EL (cell line): ENCODE data around the gene SUSD1.
"Not testable (repeated sequence)": the region's sequence is repeated elsewhere in the genome, so short reads cannot be mapped to it uniquely, and the experiment has no call there.

Source experiments
- DNase-seq: peaks from one replicate; pipeline ENCODE4 v3.0.0-alpha.2; 2016

SUSD1 gene

GRCh38 chr9:112174965-112175795 lies at the start of gene SUSD1:
TSS of gene SUSD1 (minus strand) at chr9:112175297. CDS start at chr9:112175235, 62 bp downstream.
- DNase-seq: peak; percentile 31

- DNase-seq: peak; percentile 76
Observed at GRCh38 chr9:112224401-112225289, 49.5 kb upstream of the SUSD1 start.

DNA sequence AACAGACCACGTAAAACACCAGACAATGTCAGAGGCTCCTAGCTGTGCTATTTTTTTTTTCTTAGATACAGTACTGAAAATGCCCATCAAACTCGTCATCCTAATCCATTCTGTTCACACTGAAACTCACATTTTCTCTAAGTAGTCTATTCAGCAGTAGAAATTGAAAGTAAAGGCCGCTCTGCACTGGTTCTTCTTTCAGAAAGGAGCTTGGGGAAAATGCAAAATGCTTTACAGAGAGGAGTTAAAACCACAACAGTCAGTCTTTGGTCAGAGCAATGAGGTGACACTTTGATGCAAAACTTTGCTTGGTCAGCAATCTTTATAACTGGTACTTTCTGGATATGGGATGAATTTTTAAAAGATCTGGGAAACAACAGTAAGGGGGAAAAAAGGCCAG lies 43.8 kb upstream of the SUSD1 start:
- DNase-seq: no peak

DNA sequence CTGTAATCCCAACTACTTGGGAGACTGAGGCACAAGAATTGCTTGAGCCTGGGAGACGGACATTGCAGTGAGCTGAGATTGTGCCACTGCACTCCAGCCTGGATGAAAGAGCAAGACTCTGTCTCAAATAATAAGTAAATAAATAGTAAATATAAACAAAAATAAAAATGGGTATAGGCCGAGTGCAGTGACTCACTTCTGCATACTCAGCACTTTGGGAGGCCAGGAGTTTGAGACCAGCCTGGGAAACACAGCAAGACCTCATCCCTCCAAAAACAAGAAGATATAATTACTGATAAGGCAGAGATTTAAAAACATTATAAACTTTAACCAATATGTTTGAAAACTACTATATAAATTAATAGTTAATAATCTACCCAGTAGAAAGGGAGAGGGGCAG lies 37.8 kb upstream of the SUSD1 start:
- DNase-seq: no peak

- DNase-seq: no peak
Observed at GRCh38 chr9:112207451-112207850, 32.4 kb upstream of the SUSD1 start.

DNA sequence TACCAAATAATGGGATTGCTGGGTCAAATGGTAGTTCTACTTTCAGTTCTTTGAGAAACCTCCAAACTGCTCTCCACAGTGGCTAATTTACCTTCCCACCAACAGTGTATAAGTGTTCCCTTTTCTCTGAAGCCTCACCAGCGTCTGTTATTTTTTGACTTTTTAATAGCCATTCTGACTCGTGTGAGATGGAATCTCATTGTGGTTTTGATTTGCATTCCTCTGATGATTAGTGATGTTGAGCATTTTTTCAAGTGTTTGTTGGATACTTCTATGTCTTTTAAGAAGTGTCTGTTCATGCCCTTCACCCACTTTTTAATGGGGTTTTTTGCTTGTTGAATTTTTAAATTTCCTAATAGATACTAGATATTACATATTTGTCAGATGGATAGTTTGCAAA lies 28.4 kb upstream of the SUSD1 start:
- DNase-seq: peak; percentile 78

DNA sequence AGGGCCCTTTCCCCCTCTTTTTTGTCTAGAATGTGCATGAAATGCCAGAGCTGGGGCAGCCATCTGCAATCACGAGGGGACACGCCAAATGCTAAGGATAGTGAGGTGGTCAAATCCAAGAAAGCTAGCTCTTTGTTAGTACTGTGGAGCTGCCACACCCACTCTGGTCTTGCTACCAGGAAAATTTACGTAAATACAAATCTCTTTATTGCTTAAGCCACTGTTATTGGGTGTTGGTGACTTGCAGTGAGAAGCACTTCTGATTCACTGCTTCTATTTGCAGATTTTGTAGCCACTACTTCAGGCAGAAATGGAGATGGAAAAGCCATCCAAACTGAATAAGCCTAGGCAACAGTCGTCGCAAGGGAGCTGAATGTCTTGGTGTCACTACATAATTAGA lies 25.6 kb upstream of the SUSD1 start:
- DNase-seq: no peak

DNA sequence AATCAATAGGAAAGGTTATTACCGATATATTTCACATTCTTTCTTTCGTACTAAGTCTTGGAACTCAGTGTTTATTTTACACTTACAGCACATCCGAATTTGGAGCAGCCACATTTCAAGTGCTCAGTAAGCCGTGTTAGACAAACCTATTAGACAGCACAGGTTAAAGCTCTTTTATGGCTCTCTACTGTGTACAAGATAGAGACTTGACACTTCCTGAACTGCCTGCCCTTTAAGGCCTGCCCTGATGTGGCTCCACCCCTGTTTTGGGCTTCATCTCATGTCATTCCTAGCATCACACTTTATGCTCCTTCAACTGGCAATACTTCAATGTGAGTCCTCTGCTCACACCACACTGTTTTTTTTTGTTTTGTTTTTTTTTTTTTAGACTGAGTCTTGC lies 23.5 kb upstream of the SUSD1 start:
- no peak for DNase-seq

DNA sequence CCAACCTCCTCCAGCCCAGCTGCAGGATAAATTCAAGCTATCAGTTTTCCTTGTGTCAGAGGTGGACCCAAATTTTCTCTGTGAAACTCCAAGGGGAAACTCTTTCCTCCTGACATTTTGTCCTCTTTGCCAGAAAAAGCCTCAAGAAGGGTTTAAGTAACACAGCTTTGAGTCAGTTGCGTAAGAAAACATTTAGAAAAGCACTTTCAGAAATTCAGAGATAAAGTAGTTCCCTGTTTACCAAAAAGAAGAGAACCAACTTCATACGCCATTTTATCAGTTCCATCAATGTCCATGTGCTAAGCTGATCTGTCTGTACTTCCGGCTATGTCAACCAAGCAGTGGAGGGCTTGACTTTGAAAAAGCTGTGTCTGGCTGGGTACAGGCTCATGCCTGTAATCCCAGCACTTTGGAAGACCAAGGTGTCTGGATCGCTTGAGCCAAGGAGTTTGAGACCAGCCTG lies 19.9 kb upstream of the SUSD1 start:
- DNase-seq: no peak

DNA sequence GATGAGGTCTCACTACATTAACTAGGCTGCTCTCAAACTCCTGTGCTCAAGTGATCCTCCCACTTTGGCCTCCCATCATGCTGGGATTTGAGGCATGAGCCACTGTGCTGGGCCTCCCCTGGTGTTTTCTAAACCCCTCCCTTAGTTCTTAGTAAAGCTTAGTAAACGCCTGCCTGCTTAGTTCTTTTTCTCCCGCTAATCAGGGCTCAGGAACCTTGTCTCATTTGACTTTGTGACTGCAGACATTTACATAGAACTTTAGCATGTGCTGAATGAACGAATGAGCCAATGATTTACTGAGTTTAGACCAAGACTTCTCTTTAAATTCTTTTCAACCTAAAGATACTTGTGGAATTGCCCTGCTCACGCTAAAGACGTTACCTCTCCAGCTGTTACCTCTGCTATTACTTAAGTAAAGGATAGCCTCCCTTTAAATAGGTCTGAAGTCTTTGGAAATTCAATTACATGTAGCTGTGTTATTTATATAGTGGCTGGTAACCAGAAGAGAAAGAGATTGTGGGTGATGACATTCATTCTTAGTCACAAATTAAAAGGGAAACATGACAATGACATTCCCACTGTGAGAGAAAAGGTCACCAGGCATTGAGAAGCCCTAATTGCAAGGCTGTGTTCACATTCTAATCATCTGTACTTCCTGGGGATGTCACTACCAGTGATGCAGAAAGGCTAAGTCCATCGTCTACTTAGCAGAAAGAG lies 18.6 kb upstream of the SUSD1 start:
- DNase-seq: no peak

DNA sequence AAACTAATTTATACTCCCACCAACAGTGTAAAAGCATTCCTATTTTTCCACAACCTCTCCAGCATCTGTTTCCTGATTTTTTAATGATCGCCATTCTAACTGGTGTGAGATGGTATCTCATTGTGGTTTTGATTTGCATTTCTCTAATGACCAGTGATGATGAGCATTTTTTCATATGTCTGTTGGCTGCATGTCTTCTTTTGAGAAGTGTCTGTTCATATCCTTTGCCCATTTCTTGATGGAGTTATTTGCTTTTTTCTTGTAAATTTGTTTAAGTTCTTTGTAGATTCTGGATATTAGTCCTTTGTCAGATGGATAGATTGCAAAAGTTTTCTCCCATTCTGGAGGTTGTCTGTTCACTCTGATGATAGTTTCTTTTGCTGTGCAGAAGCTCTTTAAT lies 15.2 kb upstream of the SUSD1 start:
- not testable (repeated sequence) for DNase-seq

GRCh38 chr9:112188884-112189283 lies 13.8 kb upstream of the SUSD1 start:
- DNase-seq: no peak

DNA sequence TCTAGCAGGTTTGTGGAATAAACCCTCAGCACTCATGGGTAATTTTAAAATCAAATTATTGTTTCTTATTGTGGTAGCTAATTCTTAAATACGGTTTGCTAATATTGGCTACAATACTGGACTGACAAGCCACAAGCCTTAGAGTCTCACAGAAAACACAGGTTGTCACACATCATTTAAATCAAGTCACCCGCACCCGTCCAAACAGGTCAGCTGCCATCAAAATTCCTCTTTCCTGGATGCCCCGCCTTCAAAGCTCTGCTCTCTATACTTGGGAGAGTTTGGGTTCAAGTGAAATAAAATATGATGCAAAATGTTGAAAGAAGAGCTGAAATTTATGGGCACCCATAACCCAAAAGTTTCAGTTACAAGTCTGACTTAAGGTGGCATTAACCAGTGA lies 12.3 kb upstream of the SUSD1 start:
- no peak for DNase-seq

DNA sequence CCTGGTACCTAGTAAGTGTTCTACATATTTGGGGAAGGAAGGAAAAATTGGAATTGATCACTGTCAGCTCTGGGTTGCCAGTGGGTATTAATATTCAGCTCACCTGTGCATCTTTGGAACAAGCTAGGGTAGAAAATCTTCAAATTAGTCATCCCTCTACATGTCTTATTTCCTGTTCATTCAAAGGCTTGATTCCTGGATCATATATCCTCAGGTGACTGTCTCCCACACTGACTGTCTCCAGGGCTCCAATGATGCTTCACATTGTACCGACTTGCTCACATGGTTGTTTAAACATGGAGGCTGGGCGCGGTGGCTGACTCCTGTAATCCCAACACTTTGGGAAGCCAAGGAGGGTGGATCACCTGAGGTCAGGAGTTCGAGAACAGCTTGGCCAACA lies 11.6 kb upstream of the SUSD1 start:
- no peak for DNase-seq

DNA sequence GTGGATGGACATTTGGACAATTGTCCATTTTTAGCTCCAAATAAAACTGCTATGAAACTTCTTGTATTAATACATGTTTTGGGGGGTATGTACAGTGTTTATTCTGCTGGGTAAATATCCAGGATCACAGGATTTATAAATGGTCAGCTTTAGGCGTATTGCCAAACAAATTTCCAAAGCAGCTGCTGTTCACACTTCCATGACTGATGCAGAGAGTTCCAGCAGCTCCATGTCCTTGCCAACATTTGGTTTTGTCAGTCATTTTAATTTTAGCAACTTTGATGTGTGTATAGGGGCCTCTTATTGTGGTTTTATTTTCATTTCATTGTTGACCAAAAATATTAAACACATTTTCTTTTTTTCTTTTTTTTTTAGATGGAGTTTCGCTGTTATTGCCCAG lies 9.8 kb upstream of the SUSD1 start:
- no peak for DNase-seq

DNA sequence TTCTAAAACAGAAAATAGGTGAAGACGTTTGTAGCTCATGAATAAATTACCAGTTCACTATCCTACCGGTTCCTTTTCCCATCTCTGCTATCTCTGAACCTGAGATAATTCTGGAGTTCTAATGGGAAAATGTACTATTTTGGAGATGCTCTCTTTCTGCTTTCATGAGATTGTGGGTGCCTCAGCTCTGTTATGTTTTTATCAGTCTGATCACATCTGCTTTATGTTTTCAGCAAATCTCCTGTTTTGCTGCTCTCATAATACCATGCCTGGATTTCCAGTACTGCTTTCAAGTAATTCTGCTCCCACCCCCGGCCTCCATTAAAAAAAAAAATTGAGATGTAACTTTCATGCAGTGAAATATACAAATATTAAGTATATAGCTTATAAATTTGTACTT lies 9.1 kb upstream of the SUSD1 start:
- DNase-seq: no peak

DNA sequence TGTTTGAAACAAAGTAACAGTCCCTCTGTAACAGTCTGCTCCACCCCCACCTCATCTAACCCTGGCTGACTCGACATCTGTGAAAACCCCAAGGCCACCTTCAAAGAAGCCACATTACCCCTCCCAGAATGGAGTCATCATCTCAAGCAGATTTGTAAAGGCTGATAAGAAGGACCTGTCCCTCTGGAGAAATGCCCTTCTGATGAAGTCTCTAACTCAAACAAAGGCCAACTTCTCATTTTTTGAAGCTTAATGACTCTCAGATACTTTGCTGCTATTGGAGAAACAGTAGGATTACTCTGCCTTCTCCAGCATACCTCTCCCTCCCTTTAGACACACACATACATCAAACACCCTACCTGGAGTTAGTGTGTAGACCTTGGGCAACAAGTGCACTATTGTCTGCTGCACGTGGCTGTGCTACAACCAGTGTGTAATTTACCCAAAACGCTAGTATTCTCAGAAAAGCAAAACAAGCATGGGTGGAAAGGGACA lies 5.3 kb upstream of the SUSD1 start:
- peak; percentile 35 for DNase-seq

- DNase-seq: no peak
Observed at GRCh38 chr9:112179816-112180215, 4.7 kb upstream of the SUSD1 start.

DNA sequence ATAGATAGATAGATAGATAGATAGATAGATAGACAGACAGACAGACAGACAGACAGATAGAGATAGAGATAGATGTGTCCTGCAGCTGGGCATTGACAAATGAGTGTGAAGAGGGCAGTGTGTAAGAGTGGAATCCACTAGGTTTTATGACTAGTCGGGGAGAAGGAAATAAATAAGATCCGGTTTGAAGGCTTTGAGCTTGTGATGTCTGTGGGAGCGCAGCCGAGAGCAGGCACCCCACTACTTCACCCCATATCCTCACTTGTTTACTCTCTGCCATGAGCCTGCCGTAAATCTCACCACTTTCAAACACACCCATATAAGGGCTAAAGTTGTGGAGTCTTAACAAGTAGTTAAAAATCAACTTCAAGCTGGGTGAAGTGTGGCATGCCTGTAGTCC lies 1.4 kb upstream of the SUSD1 start:
- no peak for DNase-seq

- no peak for DNase-seq
Observed at GRCh38 chr9:112175796-112176315, 759 bp upstream of the SUSD1 start.

- peak; percentile 75 for DNase-seq
Observed at GRCh38 chr9:112174222-112174964, 704 bp downstream of the SUSD1 start.
